CD4-positive, alpha-beta T cell treated with Interleukin-21 for 1 hour (primary cell): ENCODE data around the gene TOMM40L.
A peak's percentile ranks its signal among the peaks of the same experiment; 100 is the strongest.

Experiments used
- DNase-seq: peaks from one replicate; pipeline ENCODE4 v3.0.0-alpha.2; 2020

The TOMM40L gene

DNA sequence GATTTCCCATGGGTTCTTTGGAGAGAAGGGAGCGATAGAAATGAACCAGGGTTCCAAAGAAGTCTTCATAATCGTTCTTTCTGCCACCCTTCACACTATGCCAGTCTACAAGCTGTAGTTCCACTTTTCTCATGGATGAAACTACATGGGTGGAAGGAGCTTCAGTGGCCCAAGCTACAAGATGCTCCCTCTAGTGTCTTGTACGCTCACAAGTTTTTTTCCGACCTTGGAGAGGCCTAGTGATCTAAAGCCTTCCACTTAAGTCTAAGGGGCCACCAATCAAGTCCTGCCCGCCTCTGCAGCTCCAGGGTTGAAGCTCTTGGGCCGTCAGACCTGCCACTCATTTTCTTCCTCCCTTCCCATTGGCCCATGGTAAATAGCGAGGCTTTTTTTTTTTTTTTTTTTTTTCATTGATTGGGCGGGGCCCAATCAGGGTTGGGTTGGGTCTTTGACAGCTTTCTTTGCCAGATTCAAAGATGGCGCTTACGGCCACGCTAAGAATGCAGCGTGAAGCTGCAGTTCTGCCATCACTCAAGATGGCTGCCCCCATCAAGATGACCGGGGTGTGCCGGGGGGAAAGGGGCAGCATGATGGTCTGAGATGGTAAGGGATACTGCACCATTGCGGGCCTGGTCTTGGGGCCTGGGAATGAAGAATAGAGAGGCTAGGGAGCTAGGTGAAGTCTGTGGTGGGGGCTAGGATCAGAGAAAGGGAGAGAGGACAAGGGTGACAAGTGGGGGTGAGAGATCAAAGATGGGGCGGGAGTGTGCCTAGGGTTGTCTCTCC is at the start of gene TOMM40L:
Gene TOMM40L (plus strand): TSS at position 527 of the 786 bp plus-strand sequence. CDS start 430 bp downstream, outside the sequence.
- peak; percentile 97 for DNase-seq

DNA sequence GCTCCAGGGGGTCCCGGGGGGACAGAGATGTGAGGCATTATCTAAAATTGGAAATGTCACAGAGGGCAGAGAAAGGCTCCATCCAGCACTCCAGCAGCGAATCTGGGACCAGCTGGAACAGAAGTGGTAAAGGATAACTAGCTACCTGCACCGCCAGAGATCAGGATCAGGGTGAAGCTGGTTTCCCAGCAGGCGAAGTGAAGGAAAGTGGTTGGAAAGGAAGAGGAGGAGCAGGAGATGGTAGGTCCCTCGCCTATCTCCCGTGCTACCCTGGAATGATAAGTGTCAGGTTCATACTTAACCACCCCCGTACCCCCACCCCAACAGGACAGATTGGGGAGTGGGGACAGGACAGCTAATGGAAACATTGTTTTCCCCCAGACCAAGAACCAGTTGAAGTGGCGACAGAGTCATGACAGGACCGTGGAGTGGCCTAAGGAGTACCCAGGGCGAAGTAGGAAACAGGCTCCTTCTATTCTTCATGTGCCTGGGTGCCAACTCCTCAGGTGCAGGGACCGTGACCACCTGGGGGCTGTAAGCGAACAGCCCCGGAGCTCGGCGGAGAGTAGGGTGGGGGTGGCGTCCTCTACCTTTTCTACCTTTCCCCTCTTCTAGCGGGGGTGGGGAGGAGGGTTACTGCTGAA is 49.3 kb upstream of the TOMM40L start:
- DNase-seq: no peak

DNA sequence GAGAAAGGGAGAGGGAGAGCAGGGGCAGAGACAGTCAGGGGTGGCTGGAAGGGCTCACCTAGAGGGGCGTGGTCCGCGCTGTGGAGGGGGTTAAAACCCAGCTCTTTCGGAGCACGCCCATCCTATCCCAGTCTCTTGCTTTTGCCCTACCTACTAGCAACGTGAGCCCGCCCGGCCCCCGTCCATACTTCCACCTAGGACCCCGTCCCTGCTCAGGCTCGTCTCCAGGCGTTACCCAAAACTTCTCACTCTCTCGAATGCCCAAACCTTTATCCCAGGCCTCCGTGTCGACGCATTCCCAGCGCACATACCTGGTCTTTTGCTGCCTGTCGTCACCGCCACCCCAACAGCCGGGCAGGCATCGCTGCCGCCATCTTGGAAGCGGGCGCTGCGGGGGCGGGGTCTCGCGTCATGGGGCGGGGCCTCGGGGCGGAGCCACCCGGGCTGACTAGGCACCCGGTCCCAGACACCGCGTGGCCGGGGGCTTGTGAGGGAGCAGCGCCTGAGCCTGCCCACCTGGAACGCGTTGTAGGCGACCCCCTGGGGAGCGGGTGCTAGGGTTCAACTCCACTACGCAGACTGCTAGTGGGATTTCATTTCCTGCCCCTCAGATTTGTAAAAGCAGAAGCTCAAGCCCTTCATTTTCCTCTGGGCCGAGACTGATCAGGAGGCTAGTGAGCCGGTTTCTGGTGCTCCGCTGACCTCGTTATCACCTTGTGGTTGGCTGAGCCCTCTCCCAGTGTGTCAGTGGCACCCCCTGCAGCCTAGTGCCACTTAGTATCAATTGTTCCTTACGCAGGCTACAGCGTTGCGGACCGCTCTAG is 48.5 kb upstream of the TOMM40L start, which contains the start of gene B4GALT3:
Gene B4GALT3 (minus strand): TSS at position 396 of the 824 bp plus-strand sequence. CDS start 1,447 bp downstream, outside the sequence.
- DNase-seq: peak; percentile 92

DNA sequence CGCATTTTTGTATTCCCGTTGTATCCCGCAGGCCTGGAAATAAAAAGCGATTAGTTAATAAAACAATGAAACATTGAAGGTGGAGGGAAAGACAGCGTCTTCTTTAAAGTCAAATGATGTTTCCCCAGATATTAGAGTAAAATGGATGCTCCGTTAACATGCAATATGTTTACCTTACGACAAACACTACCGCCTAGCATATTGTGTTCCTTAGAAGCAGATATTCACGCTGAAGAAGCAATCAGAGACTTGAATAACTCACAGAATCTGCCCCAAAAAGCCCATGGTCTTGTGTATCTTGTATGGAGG is 48.0 kb upstream of the TOMM40L start:
- DNase-seq: no peak

DNA sequence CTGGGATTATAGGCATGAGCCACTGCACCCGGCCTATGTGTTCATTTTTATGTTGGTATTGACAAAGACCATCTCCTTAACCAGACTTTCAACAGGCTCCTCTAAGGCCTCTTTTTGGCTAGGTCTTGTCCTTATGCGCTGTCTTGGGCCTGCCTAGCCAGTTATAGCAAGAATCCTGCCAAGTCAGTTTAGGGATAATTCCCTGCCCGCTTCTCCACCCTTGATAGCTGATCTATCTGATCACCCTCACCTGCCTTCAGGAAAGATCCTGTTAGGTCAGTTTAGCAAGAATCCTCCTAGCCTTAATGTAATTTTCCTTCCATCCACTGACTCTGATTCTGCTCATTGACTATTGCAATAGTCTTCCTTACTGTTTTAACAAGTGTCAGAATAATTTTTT is 46.2 kb upstream of the TOMM40L start:
- DNase-seq: no peak

DNA sequence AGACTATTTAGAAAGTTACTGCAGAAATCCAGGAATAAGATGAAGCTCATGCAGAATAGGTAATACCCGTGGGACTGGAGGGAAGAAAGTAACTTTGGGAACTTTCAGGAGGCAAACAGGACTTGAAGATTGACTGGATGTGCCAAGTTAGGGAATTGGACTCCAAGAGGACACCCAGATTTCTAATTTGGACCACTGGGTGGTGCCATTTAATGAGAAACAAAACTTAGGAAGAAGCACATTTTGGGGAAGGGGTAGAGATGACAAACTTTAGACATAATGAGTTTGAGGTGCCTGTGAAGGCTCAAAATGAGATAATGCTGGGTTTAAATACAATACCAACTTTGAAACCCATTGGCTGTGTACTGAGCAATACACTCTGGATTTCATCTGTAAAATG is 45.2 kb upstream of the TOMM40L start:
- peak; percentile 41 for DNase-seq

DNA sequence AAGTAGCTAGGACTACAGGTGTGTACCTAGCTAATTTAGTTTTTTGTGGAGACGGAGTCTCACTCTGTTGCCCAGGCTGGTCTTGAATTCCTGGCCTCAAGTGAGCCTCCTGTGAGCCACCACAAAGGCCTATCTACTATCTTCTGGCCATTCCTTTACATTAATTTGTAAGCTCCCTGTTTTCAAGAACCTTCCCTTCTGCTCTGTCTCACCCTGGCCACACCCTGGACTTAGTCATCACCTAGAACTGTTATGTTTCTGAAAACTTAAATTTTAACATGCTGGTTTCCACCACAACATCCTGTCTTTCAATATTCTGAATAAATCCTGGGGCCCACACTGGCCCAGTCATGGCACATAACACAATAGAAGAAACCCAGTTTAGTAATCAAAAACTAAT is 43.6 kb upstream of the TOMM40L start:
- peak; percentile 78 for DNase-seq

DNA sequence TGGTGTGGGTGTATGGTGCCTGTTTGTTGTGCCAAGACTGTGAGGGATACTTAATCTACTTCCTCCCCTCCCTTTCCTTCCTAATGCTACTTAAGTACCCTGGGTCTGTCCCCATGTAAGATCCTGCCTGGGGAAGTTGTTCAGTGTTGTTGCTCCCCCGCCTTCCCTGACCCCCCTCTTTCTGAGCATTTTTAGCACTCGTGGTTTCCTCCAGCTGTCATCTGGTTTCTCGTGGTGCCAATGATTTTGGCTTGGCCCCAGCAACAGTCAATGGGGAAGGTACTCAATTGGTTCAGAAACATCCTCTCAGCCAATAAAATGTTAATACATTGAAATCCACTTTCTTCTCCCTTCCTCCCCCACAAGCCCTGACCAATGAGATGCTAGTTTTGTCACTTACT is 40.6 kb upstream of the TOMM40L start:
- DNase-seq: peak; percentile 92

DNA sequence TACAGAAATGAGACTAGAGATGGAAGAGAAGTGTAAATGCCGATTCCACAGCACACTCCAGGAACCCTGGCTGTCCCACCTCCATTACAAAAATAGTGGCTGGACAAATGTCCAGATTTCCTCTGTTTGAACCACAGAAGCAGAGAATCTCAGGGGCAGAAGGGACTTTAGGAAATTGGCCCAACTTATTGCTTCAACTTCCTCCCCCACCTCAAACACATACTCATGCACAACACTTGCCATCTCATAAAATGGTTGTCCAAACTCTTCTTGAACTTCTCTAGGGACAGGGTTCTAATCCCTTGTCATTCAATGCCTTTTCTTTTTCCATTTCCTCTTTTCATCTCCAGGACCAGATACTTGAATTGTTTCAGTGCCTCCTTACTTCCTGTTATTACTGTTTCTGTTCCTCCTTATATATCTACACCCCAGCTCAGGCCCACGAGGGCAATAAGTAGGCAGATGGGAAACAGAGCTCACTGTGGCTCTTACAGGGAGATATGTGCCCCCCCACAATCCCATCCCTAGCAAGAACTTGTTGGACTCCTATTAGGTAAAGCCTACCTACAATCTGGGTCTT is 40.0 kb upstream of the TOMM40L start:
- DNase-seq: no peak

DNA sequence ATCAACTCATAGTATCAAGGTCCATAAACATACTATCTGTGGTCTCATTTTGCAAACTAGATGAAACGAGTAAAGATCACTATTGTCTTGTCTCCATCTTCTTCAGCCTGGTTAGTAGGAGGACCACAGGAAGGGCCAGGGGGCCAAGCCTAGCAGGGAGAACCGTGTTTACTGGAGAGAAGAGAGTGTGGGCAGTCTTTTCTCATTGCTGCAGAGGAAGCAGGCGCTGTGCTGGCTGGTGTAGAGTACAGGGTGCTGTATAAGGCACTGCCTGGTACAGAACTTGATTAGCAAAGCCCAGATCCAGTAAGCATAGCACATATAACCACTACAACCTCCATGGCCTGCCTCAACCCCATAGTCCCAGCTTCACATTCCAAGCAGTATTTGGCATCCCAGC is 38.5 kb upstream of the TOMM40L start:
- DNase-seq: no peak

DNA sequence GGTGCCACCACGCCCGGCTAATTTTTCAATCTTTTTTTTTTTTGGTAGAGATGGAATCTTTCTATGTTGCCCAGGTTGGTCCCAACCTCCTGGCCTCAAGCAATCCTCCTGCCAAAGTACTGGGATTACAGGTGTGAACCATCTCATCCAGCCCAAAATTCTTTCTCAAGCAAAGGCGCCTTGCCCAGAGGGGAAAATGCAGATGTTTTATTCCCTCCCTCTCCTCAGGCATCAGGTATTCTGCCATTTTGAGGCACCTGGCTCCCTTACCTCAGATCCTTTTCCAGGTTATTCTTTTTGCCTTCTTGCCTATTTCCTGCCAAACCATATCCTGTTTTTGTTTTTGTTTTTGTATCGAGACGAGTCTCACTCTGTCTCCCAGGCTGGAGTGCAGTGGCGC is 37.5 kb upstream of the TOMM40L start:
- no peak for DNase-seq

DNA sequence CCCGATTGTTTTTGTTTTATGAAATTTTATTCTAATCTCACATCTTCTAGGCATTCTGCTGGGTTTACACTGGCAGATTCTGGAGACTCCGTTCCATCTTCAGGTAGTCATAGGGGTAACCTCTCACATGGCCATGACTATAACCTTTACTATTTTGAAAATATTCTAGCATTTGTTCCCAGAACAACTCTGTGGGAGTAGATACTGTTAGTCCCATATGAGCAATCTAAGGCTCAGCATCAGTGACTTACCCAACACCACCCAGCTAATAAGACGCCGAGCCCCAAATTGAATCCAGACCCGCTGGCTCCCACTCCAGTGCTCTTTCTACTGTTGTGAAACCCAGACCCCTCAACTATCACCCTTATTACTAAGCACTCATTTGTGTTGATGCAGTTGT is 36.8 kb upstream of the TOMM40L start:
- DNase-seq: no peak

DNA sequence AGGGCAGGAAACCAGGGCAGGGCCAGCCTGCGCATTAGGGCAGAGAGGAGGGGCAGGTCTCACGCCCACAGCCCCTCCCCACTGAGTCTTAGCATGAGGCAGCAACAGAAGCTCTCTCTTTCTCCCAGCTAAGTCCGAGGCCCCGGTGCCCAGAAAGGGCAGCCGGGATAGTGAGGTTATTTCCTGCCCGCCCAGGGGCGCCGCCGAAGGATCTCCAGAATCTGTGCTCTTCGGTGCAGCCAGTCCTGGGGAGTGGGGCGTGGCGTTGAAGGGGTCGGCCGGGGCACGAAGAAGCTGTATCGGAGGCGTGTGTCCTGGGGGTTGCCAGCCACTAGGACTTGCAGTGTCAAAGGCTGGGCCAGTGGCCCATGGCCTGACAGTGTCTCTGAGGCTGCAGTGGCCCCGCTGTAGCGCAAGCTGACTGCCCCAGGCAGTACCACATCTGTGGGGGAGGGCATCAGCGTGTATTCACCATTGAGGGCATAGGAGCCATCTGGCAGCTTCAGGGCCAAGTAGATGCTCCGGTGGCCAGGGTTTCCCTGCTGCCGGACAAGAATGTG is 34.8 kb upstream of the TOMM40L start:
- no peak for DNase-seq

DNA sequence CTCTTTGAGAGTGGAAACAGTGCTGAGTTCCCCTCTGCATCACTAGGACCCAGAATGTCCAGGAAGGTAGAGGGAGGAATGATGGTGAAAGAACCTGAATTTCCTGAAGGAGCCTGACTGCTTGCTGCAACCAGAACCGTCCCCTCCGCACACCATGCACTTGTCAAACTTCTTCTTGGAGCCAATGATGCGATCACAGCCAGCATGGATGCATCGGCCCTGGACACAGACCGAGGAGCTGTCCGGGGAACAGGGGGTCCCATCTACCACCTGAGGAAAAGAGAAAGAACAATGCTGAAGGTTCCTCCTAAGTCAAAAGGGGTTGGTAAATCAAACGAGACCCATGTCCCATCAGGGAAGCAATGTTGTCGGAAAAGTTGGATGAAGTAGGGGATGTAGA is 33.9 kb upstream of the TOMM40L start:
- no peak for DNase-seq

DNA sequence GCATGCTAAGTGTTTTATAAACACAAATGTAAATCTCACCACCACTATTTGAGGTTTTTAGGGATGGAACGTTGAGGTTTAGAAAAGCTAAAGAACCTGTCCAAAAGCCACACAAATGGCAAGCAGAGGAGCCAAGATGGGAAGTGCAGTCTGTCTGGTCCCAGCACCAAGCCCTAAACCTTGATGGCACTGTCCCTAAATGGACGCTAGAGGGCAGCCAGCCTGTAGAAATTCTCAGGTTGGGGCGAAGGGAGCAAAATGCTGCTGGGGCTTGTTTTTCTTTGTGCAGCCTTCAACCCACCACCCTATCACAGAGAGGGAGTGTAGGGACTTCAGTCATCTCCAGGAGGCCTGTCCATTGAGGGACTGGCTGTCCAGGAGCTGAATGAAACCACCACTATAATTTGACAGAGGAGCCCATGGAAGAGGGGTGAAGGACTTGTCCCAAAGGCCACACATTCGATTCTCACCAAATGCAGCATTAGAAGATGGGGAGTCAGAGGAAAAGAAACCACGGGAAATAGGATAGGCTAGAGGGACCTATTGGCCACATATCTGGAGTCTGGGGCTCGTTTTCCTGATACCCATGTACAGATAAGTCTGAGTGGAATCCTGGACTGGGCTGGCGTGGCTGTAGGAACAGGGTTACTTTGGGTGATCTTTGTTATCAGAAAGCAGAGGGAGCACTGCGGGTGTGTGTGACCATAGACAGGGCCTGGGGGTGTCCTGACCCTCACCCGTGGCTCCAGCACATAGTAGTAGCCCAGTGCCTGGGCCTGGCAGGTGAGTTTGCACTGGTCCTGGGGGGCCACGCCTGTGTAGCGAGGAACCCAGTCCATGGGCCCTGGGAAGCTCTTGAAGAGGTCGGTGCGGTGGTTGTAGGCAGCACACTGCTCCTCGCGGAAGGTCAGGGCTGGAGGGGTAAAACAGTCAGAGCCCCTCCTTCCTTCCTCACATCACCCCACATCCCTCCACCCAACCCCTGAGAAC is 33.1 kb upstream of the TOMM40L start:
- peak; percentile 84 for DNase-seq

DNA sequence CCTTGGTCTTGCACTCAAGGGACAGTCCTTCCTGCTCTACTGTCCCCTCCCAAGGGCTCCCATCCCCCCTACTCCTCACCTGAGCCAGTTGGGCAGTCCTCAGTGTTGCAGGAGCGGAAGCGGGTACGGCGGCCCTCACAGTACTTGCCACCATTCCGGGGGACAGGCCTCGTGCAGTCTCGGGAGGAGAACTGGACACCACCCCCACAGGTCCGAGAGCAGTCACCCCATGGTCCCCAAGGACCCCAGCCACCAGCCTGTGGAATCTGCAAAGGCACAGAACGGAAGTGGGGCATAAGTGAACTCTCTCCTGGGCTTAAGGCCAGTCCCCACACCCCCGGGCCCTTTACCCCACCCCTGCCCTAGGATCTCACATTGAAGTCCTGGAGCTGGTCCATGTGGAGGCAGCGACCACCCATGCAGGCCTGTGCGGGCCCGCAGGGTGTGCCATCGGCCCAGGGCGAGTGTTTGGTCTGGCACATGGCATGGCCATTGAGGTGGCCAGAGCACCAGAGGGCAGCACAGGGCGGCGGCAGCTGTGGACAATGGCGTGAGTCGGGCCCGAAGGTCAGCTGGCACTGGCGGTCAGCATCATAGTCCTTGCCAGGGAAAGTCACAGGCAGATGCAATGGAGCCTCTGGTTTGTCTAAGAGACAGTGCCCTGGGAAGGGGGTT is 32.2 kb upstream of the TOMM40L start:
- DNase-seq: no peak

DNA sequence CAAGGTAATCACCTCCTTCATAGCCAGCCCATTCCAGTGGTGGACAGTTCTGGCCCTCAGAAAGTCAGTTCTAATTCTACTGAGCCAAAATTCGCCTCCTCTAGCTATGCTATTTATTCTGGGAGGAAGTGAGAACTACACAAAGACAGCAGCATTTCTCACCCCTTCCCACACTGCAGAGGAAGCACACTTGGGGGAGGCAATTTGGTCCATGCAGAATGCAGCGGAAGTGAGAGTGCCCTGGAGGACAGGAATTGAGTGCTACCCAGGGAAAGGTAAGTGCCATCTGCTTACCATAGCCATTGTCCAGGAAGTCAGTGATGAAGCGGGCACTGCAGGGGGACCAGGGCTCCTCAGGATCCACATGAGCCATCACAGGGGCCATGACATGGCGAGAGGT is 30.7 kb upstream of the TOMM40L start:
- no peak for DNase-seq

DNA sequence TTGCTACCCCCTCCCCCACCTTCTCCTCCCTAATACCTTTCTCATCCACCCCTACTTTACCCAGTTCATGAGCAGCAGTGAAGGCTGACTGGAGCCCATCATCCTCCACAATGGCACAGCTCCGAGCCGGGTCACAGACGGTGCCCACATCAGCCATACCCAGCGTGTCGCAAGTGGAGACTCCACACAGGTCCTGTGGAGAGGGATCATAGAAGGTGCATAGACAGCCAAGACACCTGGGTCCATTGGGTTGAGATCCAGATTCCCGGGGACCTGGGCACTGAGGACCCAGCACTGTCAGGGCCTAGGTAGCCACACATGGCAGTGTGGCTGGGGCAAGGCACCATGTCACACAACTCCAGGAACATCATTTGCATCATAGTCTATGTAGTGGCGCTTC is 29.7 kb upstream of the TOMM40L start:
- DNase-seq: no peak

DNA sequence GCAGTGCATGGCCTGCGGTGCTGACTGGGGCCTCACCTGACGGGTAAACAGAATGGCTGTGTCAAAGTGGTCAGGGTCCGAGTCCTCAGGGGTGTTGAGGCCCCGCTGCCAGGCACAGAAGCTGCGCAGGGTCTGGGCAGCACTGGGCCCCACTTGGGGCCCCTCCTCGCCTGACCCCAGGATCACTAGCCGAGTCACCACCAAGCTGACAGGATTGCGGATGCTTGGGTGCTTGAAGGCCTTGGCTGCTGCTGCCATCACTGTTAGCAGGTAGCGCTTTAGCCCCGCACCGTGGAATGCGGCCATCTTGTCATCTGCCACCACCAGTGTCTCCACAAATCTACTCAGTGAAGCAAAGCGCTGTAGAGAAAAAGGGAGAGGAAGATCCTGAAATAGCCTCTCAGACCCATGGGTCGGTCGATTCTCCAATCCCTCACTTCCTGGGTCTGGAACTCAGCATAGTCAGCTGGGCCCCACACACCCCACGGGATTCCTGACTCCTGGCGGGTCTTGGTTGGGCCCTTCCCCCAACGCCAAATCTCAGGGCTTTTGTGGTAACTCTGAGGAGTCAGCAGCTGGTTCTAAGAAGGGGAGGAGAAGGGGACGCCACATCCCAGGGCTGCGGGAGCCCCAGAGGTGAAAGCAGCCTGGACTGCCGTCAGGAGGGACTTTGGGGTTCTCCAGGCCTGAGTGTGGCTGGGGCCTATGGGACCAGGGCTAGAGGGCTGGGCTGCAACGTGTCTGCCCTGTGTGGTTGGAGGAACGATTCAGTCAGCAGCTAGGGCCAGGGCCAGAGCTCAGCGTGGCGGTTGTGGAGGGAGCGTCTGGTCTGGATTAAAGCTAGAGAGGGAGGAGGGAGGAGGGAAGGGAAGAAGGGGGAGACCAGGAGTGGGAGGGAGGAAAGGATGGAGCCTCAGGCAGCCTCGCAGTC is 29.1 kb upstream of the TOMM40L start:
- no peak for DNase-seq
